GM18508 (cell line): ENCODE data around the gene SRP19.
"Not testable (repeated sequence)": the region's sequence is repeated elsewhere in the genome, so short reads cannot be mapped to it uniquely, and the experiment has no call there.

Source experiments
- ATAC-seq: cut with Tn5 transposase; IDR thresholded peaks from one replicate; pipeline ENCODE4 v1.9.1; 2021; ENCODE audit warnings: moderate number of reproducible peaks; ENCODE audit not compliant: insufficient read depth, unreplicated experiment

SRP19 gene

GRCh38 chr5:112860929-112861637 is at the start of gene SRP19:
Gene SRP19, plus strand, starts transcription at chr5:112861287. Its CDS starts 90 bp downstream, at chr5:112861377.
- peak; percentile 90 for ATAC-seq

GRCh38 chr5:112812549-112812948 is 48.5 kb upstream of the SRP19 start:
- ATAC-seq = no peak

GRCh38 chr5:112820246-112820645 is 40.8 kb upstream of the SRP19 start:
- no peak for ATAC-seq

GRCh38 chr5:112822456-112822855 is 38.6 kb upstream of the SRP19 start:
- ATAC-seq = no peak

GRCh38 chr5:112823181-112823580 is 37.9 kb upstream of the SRP19 start:
- ATAC-seq = no peak

- no peak for ATAC-seq
Observed at GRCh38 chr5:112823656-112824055, 37.4 kb upstream of the SRP19 start.

- ATAC-seq = no peak
Observed at GRCh38 chr5:112824197-112824596, 36.9 kb upstream of the SRP19 start.

GRCh38 chr5:112830378-112830777 is 30.7 kb upstream of the SRP19 start:
- no peak for ATAC-seq

GRCh38 chr5:112833971-112834370 is 27.1 kb upstream of the SRP19 start:
- ATAC-seq = no peak

- ATAC-seq = no peak
Observed at GRCh38 chr5:112844489-112844888, 16.6 kb upstream of the SRP19 start.

GRCh38 chr5:112846556-112846955 is 14.5 kb upstream of the SRP19 start:
- no peak for ATAC-seq

- no peak for ATAC-seq
Observed at GRCh38 chr5:112847306-112847705, 13.8 kb upstream of the SRP19 start.

- peak; percentile 99 for ATAC-seq
Observed at GRCh38 chr5:112848116-112848811, 12.8 kb upstream of the SRP19 start.

GRCh38 chr5:112849912-112850311 is 11.2 kb upstream of the SRP19 start:
- no peak for ATAC-seq

- no peak for ATAC-seq
Observed at GRCh38 chr5:112854651-112855050, 6.4 kb upstream of the SRP19 start.

- ATAC-seq = no peak
Observed at GRCh38 chr5:112857866-112858265, 3.2 kb upstream of the SRP19 start.

GRCh38 chr5:112860571-112860928 is 537 bp upstream of the SRP19 start:
- not testable (repeated sequence) for ATAC-seq

- ATAC-seq = no peak
Observed at GRCh38 chr5:112861638-112861985, 525 bp downstream of the SRP19 start.

GRCh38 chr5:112862085-112862484 is 998 bp downstream of the SRP19 start:
- ATAC-seq = no peak

- ATAC-seq = no peak
Observed at GRCh38 chr5:112863549-112863948, 2.5 kb downstream of the SRP19 start.

GRCh38 chr5:112865128-112865527 is 4.0 kb downstream of the SRP19 start:
- no peak for ATAC-seq

- no peak for ATAC-seq
Observed at GRCh38 chr5:112866739-112867138, 5.7 kb downstream of the SRP19 start.
